ENCODE results near the gene POLR2J3.
"Not testable (repeated sequence)": the region's sequence is repeated elsewhere in the genome, so short reads cannot be mapped to it uniquely, and the experiment has no call there.

DNA sequence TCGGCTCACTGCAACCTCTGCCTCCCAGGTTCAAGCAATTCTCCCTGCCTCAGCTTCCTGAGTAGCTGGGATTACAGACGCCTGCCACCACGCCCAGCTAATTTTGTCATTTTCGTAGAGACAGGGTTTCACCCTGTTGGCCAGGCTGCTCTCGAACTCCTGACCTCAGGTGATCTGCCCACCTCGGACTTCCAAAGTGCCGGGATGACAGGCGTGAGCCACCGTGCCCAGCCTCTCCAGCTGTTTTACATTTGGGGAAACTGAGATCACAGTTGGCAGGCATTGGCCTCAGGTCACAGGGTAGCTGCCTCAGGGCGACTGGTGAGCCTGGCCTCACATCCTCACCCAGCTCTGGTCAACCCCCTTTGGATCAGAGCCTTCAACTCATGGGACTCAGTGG, 37.4 kb upstream of the POLR2J3 start:
- TF ChIP-seq, protein P1, sequence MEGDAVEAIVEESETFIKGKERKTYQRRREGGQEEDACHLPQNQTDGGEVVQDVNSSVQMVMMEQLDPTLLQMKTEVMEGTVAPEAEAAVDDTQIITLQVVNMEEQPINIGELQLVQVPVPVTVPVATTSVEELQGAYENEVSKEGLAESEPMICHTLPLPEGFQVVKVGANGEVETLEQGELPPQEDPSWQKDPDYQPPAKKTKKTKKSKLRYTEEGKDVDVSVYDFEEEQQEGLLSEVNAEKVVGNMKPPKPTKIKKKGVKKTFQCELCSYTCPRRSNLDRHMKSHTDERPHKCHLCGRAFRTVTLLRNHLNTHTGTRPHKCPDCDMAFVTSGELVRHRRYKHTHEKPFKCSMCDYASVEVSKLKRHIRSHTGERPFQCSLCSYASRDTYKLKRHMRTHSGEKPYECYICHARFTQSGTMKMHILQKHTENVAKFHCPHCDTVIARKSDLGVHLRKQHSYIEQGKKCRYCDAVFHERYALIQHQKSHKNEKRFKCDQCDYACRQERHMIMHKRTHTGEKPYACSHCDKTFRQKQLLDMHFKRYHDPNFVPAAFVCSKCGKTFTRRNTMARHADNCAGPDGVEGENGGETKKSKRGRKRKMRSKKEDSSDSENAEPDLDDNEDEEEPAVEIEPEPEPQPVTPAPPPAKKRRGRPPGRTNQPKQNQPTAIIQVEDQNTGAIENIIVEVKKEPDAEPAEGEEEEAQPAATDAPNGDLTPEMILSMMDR (IDR thresholded peaks at IDR 0.05; ENCODE audit: poor library complexity) = not testable (repeated sequence)
- TF ChIP-seq EZH2phosphoT487 (IDR thresholded peaks at IDR 0.05; ENCODE audit: low read depth, severe bottlenecking, unreplicated experiment); EZH2 (IDR thresholded peaks at IDR 0.05; ENCODE audit: borderline replicate concordance): not testable (repeated sequence)
